ENCODE measurements around the gene MYO15A.
A peak's percentile ranks its signal among the peaks of the same experiment; 100 is the strongest.

The MYO15A gene

GRCh38 chr17:18225642-18226283 is 117.2 kb downstream of the MYO15A start:
- peak overlapping the region; percentile 93 for H3K4me3 Mint-ChIP-seq

GRCh38 chr17:18226284-18226945 is 117.9 kb downstream of the MYO15A start:
- DNase-seq (ENCODE audit: low spot score): no peak
- Mint-ChIP-seq H3K4me1 (ENCODE audit: low read depth) (peaks cover 20% of the 10 kb centered on the region), H3K9me3 (no peaks in the 10 kb centered on the region), H3K27ac (peak overlapping the region; percentile 90), H3K4me3 (peak overlapping the region; percentile 93), H3K27me3 (ENCODE audit: low read depth) (no peaks in the 10 kb centered on the region), H3K36me3 (ENCODE audit: low read depth) (no peaks in the 10 kb centered on the region)

More at GRCh38 chr17:18225642-18226283, 117.2 kb downstream of the MYO15A start:
- Mint-ChIP-seq H3K36me3 (ENCODE audit: low read depth) (no peaks in the 10 kb centered on the region), H3K27me3 (ENCODE audit: low read depth) (no peaks in the 10 kb centered on the region), H3K4me1 (ENCODE audit: low read depth) (peaks cover 20% of the 10 kb centered on the region), H3K27ac (peak overlapping the region; percentile 90), H3K9me3 (no peaks in the 10 kb centered on the region)
- DNase-seq (ENCODE audit: low spot score): no peak

GRCh38 chr17:18227635-18228034 is 119.1 kb downstream of the MYO15A start:
- no peak overlapping the region for H3K4me3 Mint-ChIP-seq
- no peak for DNase-seq (ENCODE audit: low spot score)
- H3K36me3 Mint-ChIP-seq (ENCODE audit: low read depth): no peaks in the 10 kb centered on the region
- H3K4me1 Mint-ChIP-seq (ENCODE audit: low read depth): peaks cover 20% of the 10 kb centered on the region
- H3K27ac Mint-ChIP-seq: no peak overlapping the region
- no peaks in the 10 kb centered on the region for H3K9me3 Mint-ChIP-seq
- H3K27me3 Mint-ChIP-seq (ENCODE audit: low read depth): no peaks in the 10 kb centered on the region

- Mint-ChIP-seq H3K36me3 (ENCODE audit: low read depth) (no peaks in the 10 kb centered on the region), H3K9me3 (no peaks in the 10 kb centered on the region), H3K4me1 (ENCODE audit: low read depth) (peaks cover 20% of the 10 kb centered on the region), H3K4me3 (no peak overlapping the region), H3K27ac (no peak overlapping the region), H3K27me3 (ENCODE audit: low read depth) (no peaks in the 10 kb centered on the region)
- DNase-seq (ENCODE audit: low spot score): no peak
These were observed 119.7 kb downstream of the MYO15A start for GRCh38 chr17:18228176-18228682.

GRCh38 chr17:18229254-18229653 is 120.7 kb downstream of the MYO15A start:
- H3K27ac Mint-ChIP-seq: no peak overlapping the region
- H3K36me3 Mint-ChIP-seq (ENCODE audit: low read depth): no peaks in the 10 kb centered on the region
- H3K9me3 Mint-ChIP-seq: no peaks in the 10 kb centered on the region
- no peak for DNase-seq (ENCODE audit: low spot score)
- no peaks in the 10 kb centered on the region for H3K27me3 Mint-ChIP-seq (ENCODE audit: low read depth)
- no peak overlapping the region for H3K4me3 Mint-ChIP-seq
- peaks cover 20% of the 10 kb centered on the region for H3K4me1 Mint-ChIP-seq (ENCODE audit: low read depth)
